ENCODE data around the gene ARHGEF16.

GRCh38 chr1:3504151-3504821 is 49.8 kb downstream of the ARHGEF16 start:
- TF ChIP-seq CTCF (IDR thresholded peaks at IDR 0.05) (no peak), POLR2AphosphoS5 (IDR thresholded peaks at IDR 0.05) (peak; percentile 43 to 67 (median 45))

All from breast epithelium (tissue), 3 donors.